Dermis microvascular lymphatic vessel endothelial cell (primary cell): Measurements from ENCODE around the gene OTOL1. TPM values are rescaled to one million over a fixed set of nuclear protein-coding genes. Genes with fewer than 3 reads are reported as not detected.
"Not testable (repeated sequence)": the region's sequence is repeated elsewhere in the genome, so short reads cannot be mapped to it uniquely, and the experiment has no call there.

Experiments used
- DNase-seq, 2 donors: peaks; one replicate each; pipeline versions ENCODE4 v3.0.0 to v3.0.0-alpha.2; 2010; ENCODE audit warnings: low read depth in 2 of 2
- total RNA-seq: library from RNA; depleted of rRNA; stranded (reverse); fragments of >200 nt; gene quantifications from 2 replicates; pipeline ENCODE4 v1.2.1, GENCODE V29; 2014

OTOL1 gene
- not detected in 2 replicates for total RNA-seq

DNA sequence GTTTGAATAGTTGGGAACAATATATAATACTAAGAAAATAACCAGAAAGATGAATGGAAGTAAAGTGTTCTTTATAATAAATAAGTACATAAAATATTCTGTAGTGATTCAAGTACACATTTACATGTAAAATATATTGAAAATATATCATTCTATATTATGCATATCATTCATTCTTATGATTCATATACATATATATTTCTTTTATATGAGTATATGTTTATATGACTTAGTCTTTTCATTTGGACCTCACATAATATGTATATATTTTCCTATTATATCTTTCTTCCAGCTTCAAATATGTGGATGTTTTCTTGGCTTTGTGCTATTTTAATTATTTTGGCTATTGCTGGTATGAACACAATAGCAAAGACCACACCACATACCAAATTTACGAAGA, at the start of gene OTOL1:
TSS of gene OTOL1 (plus strand) at position 301 of the 400 bp plus-strand sequence. CDS start at position 301, 0 bp downstream.
- DNase-seq, result no peak

DNA sequence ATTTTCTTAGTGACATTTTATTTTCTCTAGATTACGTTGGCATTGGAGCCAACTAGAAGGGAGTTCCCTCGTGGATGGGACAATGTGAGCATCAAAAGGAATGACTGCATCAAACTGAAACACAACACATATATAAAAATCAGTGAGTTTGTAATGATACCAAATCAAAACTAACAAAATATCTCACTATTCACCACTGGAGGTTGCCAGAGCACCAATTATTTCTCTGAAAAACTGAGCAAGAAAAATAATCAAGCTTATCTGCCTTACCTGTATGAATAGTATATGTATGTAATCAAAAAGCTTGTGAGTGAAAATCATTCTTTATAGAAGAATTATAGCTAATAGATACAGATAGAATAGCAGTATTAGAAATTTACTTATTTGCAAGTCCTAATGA, 46.8 kb upstream of the OTOL1 start:
- DNase-seq, result no peak

DNA sequence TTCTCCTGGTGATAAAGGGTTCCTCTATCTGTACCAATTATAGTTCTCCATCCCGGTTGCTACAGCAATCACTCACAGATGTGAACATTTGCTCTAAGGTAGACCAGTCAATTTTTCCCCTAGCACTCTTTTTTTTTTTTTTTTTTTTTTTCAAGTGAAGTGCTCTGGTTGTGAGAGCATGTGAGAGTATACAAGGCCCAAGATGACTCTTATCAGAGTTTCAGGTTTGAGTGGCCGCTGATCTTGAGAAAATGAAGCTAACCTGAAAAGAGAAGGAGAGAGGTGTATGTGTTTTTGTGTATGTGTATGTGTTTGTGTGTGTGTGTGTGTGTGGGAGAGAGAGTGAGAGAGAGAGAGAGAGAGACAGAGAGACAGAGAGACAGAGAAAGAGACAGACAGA, 44.4 kb upstream of the OTOL1 start:
- DNase-seq, result no peak

DNA sequence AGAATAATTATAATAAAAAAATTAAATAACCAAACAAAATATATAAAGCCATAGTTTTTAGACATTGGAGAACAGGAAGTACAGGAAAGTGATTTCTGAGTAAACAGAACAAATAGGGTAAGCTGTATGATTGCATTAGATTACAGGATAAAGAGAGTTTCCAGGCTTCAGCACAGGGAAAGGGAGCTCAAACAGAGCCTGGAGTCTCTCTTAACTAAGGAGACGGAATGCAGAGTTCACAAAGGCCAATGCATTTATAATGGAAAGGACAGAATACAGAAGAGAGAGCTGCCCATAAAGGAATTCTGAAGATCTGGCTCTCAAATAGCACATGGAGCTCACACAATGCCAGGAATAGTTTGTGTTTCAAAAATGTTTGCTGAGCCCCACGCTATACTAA, 42.0 kb upstream of the OTOL1 start:
- DNase-seq, result no peak

DNA sequence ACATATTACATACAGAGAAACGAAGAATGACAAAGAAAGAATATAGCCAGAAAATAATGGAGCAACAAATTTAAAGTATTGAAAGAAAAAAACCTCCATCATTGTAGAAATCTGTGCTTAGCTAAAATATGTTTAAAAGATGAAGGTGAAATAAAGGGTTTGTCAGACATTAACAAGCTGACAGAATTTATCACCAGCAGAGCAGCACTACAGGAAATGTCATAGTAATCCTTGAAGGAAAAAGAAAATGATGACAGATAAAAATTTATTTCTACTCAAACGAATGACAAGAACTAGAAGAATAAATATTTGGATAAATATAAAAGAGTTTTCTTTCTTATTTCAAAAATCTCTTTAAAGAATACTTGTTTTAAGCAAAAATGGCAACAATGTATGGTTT, 40.6 kb upstream of the OTOL1 start:
- no peak for DNase-seq

DNA sequence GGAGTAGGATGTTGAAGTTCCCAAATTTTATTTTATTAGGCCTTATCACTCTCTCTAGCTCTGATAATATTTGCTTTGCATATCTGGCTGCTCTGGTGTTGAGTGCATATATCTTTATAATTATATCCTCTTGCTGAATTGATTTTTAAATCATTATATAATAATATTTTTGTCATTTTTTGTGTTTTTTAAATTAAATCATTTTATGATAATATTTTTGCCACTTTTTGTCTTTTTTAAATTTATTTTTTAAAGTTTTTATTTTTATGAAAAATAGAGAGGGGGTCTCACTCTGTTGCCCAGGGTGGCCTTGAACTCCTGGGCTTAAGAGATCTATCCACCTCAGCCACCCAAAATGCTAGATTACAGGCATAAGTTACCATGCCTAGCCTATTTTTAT, 34.5 kb upstream of the OTOL1 start:
- no peak for DNase-seq

DNA sequence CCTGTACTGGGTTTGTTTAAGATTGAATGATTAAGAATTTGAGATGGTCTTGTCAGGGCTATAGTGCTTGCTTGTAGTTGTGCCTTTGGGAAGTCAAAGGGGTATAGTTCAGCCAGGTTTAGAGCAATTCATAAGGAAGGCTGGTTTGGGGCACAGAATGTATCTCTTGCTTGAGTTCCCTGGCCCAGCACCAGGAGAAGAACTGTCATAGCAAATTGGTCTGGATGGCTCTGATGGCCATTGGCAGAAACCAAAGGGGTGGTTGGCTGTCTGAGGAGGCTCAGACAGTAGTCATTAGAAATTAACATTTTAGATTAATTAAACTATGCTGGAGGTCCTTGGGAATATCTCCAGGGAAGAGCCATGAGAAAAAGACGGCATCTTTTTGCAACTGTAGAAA, 25.4 kb upstream of the OTOL1 start:
- no peak for DNase-seq

DNA sequence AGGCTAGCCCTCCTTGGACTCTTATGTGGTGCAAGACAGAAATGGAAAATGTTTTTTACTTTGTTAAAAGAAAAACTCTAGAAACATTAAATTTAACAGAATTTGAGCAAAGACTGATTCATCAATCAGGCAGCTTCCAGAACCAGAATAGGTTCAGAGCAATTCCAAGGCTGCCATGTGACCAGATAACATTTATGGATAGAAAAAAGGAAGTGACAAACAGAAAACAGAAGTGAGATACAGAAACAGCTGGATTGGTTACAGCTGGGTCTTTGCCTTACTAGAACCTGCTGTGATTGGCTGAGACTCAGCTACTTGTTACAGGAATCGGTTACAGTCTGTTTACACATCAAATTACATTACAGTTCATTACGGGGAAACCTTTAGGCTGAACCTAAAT, 22.5 kb upstream of the OTOL1 start:
- no peak for DNase-seq

DNA sequence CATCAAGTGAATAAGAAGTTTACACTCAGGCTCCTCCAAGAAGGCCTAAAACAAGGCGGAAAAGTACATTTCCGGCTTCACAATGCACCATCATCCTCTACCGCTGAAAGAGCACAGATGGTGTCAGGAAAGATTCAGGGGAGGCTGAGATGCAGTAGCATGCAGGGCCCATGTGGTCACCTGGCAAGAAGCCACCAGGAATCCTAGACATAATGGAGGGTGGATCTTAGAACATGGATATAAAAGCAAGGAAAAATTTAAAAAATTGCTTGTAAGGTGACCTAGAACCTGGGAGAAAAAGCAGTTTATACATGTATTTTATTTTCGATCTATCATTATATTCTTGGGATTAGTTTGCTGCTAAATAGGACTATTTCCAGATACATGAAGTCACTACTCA, 21.9 kb upstream of the OTOL1 start:
- DNase-seq, result no peak

DNA sequence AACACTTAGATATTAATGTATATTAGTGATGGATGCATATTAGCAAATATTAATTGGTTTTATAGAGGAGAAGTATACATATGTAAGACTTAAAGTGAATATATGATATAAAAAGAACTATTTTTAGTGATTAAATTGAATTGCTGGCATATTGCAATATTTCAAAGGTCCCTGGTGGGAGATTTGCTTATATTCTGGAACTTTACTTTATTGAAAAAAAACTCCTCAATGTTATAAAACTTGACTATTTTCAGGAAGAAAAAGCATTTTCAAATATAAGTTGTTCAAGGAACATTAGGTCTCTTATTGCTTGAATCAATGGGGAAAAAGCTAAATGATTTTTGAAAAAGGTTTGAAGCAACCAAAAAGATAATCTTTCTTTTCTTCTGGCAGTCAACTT, 21.4 kb upstream of the OTOL1 start:
- DNase-seq, result no peak

DNA sequence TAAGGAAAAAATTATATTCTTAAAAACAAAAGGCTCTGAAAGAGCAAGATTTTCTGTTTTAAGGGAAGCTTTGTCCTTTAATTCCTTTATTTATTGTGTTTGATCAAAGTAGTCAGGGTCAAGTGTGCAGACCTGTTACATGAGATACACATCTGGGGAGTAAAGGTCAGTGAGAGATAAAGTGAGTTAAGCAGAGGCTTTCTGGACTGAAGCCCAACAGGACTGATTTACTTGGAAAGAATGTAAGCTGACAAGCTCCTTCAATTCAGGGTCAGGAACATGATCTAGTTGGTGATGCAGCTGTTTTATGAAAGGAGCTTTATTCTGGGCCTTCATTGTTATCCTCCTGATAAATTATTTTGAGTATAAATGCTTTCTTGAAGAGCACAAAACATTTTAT, 20.7 kb upstream of the OTOL1 start:
- no peak for DNase-seq

DNA sequence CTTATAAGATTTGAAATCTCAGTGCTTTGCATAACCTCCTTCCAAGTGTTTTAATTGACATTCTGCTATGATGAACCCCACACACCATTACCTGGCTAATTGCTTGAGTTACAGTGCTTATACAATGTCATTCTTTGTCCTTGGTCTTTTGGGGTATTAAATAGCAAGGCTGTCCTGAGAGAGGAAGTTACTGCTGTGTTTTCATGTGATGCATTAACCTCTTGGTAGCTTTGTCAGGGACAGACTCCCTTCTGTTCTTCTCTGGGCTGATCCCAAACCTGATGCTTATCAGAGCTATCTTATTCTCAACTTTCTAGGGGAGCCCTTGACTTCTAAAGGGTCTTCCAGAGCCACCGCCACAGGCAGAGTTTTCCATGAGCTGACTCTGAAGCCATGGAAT, 12.4 kb upstream of the OTOL1 start:
- no peak for DNase-seq

DNA sequence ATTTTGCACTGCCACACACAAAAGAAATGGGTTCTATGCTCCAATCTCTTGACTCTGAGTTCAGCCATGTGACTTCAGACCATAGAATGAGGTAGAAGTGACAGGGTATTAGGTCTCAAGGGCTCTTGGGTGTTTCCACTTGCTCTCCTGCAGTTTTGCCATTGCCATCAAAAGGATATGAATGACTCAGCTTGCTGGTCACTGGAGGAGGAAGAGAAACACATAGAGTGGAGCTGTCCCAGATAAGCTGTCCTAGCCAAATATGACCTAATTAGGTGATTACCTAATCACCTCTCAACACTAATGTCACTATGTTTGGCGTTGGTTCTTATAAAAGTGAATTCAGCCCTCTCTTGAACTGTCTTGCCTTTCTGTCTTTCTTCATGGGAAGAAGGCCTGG, 8.3 kb upstream of the OTOL1 start:
- not testable (repeated sequence) for DNase-seq

DNA sequence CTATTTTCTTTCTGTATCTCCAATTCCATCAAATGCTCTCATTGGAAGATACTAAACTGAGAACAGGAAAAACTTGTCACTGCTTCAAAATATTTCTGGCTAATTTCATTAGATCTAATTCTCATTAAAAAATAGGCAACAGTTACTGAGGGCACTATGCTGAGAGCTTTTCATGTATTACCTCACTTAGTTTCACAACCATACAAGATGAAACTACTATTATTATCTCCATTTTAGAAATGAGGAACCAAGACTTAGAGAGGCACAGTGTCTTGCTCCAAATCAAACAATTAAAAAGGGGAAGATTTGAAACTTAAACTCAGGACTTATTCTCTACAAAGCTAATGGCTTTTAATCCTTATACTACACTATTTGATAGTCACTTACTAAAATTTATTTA, 7.2 kb upstream of the OTOL1 start:
- DNase-seq, result no peak

DNA sequence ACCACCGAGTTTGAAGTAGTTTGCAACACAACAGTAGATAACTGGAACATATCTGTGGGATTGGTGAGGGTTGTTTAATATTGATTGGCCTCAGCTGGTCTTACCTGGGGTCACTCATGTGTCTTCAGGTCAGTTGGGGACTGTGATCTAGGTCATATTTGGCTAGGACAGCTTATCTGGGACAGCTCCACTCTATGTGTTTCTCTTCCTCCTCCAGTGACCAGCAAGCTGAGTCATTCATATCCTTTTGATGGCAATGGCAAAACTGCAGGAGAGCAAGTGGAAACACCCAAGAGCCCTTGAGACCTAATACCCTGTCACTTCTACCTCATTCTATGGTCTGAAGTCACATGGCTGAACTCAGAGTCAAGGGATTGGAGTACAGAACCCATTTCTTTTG, 5.8 kb upstream of the OTOL1 start:
- DNase-seq, result not testable (repeated sequence)

DNA sequence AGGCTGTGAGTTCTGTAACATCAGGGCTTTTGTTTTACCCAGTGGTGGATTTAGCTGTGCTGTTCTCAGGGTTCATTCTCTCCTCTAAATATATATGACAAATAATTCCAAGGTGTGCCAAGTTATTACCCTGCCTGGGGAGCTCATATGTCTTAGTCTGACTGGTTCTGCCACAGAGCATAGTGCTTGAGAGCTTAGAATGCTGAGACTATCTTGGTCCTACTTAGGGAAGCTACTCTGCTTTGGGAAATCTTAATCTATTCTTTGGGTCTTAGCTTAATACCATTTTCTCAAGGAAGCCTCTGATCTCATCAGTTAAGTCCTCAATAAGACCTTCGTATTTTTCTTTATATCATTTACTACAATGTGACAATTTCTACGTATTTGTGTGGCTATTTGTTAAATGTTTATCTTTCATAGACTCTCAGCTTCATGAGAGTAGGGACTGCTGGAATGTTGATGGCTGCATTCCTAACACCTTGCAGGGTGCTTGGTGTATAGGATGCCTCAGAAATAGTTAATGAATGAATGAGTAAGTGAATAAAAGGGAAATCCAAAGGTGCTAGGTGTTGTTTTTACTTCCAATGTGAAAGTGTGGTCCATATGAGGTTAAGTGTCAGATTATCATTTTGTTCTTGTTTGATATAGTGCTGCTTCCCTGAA, 1.8 kb downstream of the OTOL1 start:
- no peak for DNase-seq

DNA sequence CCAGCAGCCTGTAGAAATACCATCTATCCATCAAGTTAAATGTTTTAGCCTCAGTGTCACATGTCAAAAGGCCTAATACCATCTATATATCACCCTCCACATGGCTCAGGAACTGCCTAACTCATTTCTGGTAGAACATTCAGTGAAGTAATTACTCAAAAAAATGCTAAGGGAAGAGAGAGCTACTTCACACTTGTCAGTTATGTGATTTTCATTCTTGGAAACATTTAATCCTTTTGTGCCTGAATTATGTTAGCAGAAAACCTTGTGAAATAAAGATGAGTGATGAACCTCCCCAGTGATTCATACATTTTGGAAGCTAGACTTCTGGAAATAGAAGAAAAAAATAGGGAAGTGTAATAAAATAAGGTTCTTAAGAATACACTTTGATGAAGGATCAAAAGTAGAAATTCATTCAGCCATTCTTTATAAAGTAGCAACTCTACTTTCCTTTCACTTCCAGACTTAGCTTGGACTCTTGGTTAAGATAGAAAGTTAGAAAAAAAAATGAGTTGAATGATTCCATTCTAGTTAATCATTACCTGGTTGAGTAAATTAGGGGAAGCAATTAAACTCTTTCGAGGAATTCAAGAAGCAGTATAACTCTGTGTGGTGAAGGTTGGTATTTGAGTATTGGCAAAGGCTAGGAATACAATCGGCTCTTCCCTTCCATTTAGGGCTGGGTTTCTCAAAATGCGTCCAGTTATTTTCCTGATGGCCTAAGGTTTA, 3.6 kb downstream of the OTOL1 start:
- no peak for DNase-seq

DNA sequence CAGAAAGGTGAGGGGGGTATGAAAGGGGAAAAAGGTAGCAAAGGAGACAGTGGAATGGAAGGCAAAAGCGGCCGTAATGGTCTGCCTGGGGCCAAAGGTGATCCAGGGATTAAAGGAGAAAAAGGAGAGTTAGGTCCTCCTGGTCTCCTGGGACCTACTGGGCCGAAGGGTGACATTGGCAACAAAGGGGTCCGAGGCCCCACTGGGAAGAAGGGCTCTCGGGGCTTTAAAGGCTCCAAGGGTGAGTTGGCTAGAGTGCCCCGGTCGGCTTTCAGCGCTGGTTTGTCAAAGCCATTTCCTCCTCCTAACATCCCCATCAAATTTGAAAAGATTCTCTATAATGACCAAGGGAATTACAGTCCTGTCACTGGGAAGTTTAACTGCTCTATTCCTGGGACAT, 6.7 kb downstream of the OTOL1 start:
- no peak for DNase-seq

DNA sequence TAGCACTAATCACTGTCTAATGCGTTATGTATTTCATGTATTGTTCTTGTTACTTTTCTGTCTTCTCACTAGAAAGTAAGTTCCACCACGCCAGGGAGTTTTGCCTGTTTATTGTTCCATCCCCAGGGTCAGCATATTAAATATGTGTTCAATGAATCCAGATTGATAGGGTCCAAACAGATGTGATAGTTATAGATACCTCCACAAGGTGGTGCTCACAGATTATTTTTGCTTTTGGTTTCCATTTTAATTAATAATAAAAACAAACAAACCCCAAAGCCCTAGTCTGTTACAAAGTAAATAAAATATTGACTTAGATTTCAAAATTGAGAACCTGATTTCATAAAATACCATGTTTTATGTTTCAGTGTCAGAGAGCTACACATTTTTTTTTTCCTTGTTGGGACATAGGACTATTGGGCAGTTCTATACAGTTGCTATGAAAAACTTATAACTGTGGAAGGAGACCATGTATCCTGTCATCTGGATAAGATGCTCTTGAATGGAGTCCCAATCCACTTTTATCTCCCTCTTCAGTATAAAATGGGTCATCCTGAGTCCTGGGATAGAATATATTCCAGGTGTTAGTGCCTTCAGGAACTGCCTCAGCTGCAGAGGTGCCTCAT, 12.4 kb downstream of the OTOL1 start:
- DNase-seq, result peak in 1 of 2 donors; percentile 0

DNA sequence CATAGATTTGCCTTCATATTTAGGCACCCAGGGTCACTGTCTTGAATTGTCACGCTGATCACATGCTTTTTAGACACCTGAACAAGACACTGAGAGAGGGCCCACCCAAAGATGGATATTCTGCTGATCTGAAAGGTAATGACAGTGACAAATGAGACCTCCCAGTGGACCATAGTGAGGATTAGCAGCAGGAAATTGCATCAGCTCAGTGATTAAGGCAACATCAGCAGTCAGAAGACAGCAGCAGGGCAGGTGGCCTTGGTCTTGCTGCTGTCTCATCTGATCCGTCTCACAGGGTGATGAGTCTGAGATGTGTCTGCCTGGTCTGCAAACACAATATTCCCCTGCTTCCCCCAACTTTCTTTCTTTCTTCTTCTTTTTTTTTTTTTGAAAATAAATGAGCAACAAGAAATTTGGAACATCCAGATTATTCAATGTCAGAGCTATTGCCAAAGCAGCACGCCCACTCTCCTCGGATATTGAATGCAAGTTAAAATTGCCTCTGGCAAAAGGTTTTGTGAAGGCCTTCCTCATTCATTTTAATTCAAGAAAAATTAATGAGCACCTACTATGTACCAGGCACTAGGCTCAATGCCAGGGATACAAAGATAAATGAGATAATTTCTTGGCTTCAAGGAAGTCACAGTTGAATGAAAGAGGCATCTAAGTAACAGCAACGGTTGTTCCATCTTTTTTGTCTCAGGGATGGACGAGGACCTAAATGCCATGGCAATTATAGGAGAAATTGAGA, 14.1 kb downstream of the OTOL1 start:
- no peak for DNase-seq

DNA sequence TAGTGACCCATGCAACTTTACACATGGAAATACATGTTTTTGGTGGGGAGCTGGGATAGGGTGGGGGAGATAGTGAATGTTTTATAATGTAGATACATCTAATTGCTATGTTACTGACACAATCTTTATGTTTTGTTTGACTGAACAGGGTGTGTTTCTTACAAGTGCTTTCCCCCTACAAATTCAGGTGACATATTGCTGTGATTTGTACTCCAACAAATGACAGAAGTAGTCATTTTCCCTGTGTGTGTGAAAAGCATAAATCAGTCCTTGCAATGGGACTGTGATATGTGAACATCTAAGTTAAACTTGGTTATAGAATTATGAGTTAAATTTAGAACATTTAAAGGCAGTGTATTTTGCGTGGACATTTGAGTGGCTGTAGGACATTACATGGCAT, 27.3 kb downstream of the OTOL1 start:
- no peak for DNase-seq

DNA sequence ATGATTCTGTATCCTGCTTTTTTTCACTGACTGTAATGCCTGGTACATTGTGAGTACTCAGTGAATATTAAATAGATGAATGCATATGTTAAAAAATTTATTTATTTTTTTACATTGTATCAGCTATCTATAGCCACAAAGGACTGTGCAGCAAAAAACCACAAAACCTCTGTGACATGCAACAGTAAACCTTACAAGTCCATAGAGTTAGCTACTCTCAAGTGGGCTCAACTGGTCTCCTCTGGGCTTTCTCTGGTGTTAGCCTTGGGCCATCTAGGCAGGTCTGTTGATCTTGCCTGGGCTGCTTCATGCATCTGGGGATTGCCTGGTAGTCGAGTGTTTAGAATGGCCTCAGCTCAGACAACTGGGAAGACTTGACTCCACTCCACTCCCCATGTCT, 35.3 kb downstream of the OTOL1 start:
- no peak for DNase-seq
